ENCODE results near the gene EIF5A2.
A peak's percentile ranks its signal among the peaks of the same experiment; 100 is the strongest.
"Not testable (repeated sequence)": the region's sequence is repeated elsewhere in the genome, so short reads cannot be mapped to it uniquely, and the experiment has no call there.

The EIF5A2 gene

DNA sequence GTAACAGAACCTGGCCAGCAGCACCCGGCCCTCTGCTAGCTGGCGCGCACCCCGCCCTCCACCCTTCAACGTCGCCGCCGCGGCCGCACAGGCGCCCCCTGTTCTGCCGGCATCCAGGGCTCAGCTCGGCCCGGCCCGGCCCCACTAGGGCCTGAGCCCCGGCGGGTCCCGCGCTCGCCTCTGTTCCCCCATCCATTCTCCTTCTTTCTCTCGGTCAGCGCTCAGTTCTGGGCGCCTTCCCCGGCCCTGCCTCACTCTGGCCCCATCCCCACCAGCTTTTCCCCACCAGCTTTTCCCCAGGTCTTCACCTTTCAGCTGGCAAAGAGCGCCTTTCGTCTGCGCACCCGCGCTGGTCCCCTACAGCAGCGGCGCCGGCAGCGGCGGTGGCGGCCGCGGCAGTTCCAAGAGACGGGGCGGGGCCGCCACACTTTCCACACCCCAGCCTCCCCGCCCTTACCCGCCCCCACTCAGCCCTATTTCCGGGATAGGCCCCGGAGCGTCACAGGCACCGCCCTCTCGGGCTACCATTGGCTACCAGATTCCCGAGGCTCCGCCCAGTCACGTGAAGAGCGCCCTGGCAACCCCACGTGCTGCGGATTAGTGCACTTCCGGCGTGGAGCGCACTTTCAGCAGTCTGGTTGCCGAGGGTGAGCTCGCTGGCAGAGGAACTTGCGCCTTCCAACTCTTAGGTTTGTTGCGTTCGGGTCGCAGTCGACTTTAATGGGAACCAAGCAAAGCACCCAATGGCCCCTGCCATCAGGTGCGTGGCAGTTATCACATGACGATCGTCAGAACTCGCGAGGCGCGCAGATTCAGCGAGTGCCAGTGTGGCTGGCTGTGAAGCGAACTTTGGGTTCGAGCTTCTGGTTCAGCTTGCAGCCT, at the start of gene EIF5A2:
TSS of gene EIF5A2 (minus strand) at position 403 of the 882 bp plus-strand sequence. CDS start 831 bp downstream, outside the sequence.
- FAIRE-seq = peak; percentile 91

DNA sequence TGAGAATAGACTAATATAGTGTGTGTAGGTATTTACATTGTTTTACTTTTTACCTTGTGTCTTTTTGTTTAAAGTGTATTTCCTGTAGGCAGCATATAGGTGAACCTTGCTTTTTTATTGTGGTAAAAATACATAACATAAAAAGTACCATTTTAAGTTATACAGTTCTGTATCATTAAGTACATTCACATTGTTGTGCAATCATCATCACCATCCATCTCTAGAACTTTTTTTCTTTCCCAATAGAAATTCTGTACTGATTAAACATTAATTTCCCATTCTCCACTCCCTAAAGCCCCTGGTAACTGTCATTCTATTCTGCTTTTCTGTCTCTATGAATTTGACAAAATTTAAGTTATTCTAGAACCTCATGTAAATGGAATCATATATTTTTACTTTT, 48.2 kb upstream of the EIF5A2 start:
- no peak for FAIRE-seq
- DNase-seq (ENCODE audit: insufficient read length, low spot score) = no peak

More for the DNA sequence above, at the start of gene EIF5A2:
- peak; percentile 97 for DNase-seq (ENCODE audit: insufficient read length, low spot score)

DNA sequence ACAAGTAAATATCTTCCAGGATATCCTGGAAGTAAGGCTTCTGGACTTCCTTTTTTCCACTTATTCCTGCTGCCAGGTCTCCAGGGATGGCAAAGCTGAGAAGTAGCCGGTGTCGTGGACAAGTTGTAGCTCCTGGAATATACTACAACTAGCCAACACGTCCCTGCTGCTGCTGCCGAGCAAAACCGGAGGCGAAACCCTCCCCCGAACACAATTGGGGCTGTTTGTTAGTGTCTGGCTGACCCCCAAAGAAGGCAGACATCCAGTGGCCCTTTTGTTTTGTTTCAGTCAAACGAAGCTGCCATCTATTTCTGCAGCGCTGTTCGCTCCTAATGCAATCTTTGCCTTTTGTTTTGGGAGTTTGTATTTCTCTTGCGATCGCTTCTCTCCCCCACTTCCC, 45.3 kb upstream of the EIF5A2 start:
- no peak for FAIRE-seq
- DNase-seq (ENCODE audit: insufficient read length, low spot score) = no peak

DNA sequence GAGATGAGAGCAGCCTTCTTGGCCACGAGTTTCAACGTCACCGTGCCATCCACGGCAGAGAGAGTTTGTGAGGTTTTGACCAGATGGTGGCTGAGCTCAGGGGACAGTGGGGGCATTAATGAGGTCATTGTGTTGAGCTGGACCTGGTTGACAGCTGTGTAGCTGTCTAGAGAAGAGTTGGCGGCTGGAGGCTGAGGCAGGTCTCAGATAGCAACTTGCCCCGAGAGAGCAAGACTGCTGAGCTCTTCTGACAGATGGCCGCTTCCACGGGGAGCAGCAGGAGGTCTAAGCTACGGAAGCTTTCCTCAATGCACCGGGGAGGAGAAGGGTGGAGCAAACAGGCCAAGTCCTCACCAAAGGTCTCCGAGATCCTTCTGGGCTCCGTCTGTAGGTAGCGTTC, 44.8 kb upstream of the EIF5A2 start:
- DNase-seq (ENCODE audit: insufficient read length, low spot score) = no peak
- FAIRE-seq = no peak

DNA sequence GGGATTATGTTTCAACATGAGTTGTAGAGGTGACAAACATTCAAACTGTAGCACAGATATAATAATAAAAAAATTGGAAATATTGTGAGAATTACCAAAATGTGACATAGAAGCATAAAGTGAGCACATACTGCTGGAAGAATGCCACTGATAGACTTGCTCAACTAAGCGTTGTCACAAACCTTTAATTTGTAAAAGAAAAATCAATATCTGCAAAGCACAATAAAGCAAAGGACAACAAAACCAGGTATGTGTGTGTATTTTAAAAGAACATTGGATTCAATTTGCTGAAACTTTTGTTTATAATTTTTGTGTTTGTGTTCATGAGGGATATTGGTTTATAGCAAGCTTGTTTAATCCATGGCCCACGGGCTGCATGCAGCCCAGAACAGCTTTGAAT, 40.8 kb upstream of the EIF5A2 start:
- FAIRE-seq (no peak), DNase-seq (ENCODE audit: insufficient read length, low spot score) (no peak)

DNA sequence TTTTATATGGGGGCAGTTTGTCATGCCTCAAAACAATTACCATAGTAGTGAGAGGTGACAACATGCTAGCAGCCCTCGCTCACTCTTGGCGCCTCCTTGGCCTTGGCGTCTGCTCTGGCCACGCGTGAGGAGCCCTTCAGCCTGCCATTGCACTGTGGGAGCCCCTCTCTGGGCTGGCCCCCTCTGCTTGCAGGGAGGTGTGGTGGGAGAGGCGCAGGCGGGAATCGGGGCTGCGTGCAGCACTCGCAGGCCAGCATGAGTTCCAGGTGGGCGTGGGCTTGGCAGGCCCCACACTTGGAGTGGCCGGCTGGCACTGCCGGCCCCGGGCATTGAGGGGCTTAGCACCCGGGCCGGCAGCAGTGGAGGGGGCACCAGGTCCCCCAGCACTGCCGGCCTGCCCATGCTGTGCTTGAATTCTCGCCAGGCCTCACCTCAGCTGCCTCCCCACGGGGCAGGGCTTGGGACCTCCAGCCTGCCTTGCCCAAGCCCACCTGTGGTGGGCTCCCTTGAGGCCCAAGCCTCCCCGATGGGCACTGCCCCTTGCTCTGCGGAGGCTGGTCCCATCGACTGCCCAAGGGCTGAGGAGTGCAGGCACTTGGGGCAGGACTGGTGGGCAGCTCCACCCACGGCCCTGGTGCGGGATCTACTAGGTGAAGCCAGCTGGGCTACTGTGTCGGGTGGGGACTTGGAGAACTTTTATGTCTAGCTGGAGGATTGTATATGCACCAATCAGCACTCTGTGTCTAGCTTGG, 38.8 kb upstream of the EIF5A2 start:
- DNase-seq (ENCODE audit: insufficient read length, low spot score) (no peak), FAIRE-seq (no peak)

DNA sequence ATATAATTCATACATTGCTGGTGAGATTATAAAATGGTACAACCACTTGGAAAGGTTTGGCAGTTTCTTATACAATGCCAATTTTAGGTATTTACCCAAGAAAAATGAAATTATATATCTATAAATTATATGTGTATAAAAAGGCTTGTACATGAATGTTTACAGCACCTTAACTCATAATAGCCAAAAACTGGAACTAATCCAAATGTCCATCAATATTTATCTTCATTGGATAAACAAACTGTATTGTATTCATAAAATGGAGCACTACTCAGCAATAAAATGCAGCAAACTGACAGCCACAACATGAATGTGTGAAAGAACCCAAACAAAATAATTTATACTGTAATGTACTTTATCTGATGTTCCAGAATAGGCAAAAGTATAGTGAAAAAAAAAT, 33.6 kb upstream of the EIF5A2 start:
- no peak for FAIRE-seq
- DNase-seq (ENCODE audit: insufficient read length, low spot score) = no peak

DNA sequence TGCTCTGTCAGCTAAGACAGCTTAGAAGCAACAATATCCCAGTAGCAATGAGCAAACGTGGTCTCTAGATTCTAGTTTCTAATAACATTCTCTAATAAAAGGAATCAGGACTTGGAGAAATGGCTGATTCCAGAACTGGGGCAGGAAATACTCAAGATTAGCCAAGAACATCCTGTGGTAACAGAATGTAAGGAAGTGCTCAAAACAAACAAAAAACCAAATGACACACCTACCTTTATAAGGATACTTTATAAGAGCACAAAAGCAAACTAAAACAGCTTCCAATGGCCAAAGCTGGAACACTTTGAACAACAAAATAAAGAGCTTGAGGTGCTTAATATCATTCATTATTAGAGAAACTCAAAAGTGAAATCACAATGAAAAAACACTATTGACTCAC, 33.1 kb upstream of the EIF5A2 start:
- DNase-seq (ENCODE audit: insufficient read length, low spot score) = no peak
- no peak for FAIRE-seq

DNA sequence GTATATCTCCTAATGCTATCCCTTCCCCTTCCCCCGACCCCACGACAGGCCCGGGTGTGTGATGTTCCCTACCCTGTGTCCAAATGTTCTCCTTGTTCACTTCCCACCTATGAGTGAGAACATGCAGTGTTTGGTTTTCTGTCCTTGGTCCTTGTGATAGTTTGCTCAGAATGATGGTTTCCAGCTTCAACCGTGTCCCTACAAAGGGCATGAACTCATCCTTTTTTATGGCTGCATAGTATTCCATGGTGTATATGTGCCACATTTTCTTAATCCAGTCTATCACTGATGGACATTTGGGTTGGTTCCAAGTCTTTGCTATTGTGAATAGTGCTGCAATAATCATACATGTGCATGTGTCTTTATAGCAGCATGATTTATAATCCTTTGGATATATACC, 24.6 kb upstream of the EIF5A2 start:
- FAIRE-seq = not testable (repeated sequence)

DNA sequence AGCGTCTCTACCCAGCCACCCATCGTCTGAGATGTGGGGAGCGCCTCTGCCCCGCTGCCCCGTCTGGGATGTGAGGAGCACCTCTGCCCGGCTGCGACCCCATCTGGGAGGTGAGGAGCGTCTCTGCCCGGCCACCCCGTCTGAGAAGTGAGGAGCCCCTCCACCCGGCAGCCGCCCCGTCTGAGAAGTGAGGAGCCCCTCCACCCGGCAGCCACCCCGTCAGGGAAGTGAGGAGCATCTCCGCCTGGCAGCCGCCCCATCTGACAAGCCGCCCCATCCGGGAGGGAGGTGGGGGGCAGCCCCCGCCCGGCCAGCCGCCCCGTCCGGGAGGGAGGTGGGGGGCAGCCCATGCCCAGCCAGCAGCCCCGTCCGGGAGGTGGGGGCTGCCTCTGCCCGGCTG, 15.1 kb upstream of the EIF5A2 start:
- DNase-seq (ENCODE audit: insufficient read length, low spot score); FAIRE-seq: not testable (repeated sequence)

More for the DNA sequence above, 24.6 kb upstream of the EIF5A2 start:
- DNase-seq (ENCODE audit: insufficient read length, low spot score) = not testable (repeated sequence)

DNA sequence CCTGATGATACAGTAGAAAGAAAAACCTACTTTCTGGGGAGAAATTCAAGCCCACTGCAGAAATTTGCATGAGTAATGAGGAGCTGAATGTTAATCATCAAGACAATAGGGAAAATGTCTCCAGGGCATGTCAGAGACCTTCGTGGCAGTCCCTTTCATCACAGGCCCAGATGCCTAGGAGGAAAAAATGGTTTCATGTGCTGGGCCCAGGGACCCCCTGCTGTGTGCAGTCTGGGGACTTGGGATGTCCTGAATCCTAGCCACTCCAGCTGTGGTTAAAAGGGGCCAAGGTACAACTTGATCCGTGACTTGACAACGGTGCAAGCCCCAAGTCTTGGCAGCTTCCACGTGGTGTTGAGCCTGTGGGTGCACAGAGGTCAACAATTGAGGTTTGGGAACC, 10.3 kb upstream of the EIF5A2 start:
- no peak for DNase-seq (ENCODE audit: insufficient read length, low spot score)
- no peak for FAIRE-seq

DNA sequence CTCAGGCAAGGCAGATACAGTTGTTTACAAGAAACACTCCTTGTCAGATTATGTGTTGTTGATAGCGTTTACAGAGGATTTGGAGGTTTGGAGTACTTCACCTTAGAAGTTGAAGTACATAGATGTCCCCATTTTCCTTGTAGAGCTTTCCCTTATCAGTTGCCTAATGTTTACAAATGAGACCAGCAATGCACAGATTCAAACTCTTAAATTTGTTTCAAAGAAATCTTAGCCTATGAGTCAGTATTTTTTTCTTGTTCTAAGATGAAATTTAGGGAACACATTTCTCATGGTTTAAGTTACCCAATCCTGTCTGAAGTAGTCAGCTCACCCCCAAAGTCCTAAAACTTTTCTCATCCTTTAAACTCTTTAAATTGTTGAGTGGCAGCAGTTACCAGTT, 6.3 kb upstream of the EIF5A2 start:
- DNase-seq (ENCODE audit: insufficient read length, low spot score) (no peak), FAIRE-seq (no peak)

DNA sequence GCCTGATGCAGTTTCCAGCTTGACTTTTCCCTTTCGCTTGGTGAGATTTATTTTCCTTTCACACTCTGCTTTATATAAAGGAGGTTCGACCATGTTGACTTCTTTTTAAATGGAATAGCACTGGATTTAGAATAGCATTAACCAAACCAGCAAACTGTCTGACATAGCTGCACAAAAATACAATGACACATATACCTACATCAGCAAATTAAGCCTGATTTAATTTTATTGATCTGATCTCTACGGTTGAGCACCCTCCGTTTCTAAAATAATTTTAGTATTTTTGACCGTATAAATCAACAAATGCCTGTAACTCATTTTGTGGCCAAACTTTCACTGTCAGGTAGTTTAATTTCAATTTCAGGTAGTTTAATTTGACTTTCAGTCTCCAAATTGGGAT, 5.8 kb upstream of the EIF5A2 start:
- DNase-seq (ENCODE audit: insufficient read length, low spot score) (no peak), FAIRE-seq (no peak)

DNA sequence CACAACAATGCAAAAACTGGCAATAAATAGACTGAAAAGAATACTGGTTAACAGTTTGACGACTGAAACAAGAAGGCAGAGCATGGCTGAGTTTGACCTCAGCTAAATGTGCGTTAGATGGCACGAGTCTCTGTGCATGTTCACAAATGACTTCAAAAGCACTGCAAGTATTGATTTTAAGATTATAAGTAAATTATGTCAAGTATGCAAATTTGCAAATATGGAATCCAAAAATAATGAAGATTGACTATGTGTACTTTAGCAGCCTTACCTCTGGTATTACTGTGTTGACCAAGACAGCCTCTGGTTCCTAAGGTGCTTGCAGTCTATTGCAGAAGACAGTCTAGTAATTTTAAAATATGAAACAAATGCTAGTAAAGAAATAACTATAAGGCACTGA, 2.6 kb upstream of the EIF5A2 start:
- FAIRE-seq = no peak
- no peak for DNase-seq (ENCODE audit: insufficient read length, low spot score)

DNA sequence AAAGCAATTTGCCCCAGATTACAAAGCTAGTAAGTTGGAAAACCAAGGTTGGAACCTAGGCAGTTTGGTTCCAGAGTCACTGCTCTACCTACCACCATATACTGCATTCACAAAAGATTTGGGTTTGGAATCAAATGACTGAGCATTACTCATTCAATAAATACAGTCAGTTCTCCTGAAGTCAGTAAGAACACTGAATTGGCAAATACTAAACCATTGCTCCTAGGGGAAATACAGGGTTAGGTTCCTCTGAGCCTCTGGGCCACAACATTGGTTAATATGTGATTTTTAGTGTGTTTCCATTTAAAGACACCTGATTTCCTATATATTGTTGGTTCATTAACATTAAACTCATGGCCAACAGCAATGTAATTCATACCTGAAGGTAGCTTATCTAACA, 2.1 kb upstream of the EIF5A2 start:
- FAIRE-seq (no peak), DNase-seq (ENCODE audit: insufficient read length, low spot score) (no peak)

DNA sequence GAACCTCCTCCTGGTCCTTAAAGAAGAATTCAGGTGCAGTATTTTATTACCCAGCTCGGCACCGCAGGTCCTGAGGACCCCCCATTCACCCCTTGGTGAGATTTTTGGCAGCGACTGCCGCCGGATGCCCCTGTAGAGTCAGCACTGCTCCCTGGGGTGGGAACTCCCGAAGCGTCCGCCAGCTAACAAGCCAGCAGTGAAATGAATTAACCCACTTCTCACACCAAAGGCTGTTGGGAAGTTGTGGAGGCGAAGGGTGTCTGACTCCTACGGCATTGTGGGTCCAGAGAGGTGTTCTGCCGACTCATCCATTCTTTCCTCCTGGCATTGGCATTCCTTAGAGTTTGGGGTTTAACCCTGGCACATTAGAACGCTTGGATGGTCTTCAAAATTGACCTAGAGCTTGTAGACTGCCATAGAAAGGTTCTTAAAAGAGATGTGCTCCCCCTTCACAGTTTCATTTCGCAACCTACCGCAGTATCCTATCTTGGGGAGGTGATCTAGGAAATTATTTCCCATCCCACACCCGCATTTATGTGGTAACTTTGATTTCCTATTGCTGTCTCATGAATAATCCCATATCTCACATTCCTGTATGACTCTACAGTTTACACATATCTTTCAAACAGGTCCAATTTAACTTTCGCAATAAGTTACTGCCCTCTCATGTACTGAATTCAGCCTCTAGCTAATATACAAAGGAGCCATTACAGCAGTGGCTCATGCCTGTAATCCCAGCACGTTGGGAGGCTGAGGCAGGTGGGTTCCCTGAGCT, 879 bp upstream of the EIF5A2 start:
- DNase-seq (ENCODE audit: insufficient read length, low spot score) (peak; percentile 78), FAIRE-seq (peak; percentile 33)

DNA sequence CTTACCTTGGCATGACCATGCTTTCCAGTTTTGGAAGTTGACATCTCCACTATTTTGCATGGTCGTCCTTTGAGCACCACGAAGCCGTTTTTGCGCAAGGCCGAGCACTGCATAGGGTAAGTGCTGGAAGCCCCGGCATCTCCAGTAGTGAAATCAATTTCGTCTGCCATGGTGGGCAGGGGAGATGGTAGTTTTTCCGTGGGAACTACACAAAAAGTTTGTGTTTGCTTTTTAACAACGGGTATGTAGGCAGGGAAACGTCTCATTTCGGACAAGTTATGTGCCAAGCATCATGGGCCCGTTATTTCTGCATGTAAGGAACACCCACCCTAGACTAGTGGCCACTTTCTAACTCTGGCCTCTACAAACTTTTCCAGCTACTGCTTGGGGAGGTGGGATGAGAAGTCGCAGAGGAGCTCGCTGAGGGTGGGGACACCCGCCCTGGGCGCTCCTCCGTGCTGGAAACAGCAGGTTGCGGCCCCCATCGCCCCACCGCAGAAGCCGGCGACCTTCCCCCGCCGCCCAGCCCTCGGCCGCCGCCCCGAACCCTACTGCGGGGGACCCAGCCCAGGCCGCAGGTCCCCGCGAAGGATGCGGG, 701 bp downstream of the EIF5A2 start:
- FAIRE-seq = no peak
- DNase-seq (ENCODE audit: insufficient read length, low spot score) = peak; percentile 23

DNA sequence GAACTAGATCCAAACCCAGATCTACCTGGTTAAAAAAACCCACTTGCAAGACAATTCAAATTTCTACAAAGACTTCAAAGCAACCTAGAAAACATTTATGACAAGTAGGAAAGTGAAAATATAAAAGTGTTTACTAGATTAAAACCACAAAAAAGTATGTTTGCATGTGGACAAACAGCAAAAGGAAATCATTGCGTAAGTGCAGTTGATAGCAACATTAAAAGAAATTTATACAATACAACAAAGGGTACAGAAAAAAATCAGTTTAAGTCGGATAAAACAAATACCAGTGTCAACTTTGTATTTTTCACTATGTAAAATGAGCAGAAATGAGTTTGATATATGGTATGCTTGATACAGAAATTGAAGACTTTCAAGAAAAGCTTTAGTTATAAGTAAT, 2.6 kb downstream of the EIF5A2 start:
- DNase-seq (ENCODE audit: insufficient read length, low spot score) (no peak), FAIRE-seq (no peak)

DNA sequence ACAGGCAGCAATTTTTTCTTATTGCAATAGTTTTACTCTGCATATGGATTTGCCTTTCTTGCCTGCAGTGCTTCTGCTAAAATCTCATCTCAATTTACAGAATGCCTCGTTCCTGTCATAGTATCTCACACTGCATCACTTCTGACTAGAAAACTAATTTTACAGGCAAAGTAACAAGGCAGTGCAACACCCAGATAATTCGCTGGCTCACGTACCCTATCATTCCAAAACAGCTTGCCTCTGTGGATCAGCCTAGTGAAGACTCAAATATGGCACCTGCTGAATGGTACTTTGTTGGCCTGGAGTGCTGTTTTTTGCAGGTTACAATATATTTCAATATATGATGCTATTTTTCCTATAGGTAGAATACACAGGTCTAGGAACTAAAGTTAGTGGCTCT, 5.3 kb downstream of the EIF5A2 start:
- DNase-seq (ENCODE audit: insufficient read length, low spot score) (no peak), FAIRE-seq (peak; percentile 33)

DNA sequence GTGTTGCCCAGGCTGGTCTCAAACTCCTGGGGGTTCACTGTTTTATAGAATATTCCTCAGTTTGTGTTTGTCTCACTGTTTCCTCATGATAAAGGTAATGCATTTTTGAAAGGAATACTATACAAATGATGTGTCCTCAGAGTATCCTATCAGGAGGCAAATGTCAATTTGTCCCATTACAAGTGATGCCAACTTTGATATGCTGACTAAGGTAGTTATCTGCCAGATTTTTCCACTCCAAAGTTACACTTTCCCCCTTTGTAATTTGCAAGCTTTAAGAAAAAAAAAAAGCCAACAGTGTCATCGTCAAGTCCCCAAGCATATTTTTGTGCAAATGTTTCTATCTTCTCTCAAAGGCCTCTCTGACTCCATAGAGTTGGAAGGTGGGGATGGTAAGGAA, 9.0 kb downstream of the EIF5A2 start:
- FAIRE-seq (no peak), DNase-seq (ENCODE audit: insufficient read length, low spot score) (no peak)

DNA sequence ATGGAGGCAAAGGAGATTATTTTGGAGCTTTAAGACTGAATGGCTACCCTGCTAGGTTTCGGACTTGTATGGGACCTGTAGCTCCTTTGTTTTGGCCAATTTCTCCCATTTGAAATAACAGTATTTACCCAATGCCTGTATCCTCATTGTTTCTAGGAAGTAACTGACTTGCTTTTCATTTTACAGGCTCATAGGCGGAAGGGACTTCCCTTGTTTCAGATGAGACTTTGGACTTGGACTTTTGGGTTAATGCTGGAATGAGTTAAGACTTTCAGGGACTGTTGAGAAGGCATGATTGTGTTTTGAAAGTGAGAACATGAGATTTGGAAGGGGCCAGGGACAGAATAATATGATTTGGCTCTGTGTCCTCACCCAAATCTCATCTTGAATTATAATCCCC, 10.5 kb downstream of the EIF5A2 start:
- no peak for DNase-seq (ENCODE audit: insufficient read length, low spot score)

More for the DNA sequence above, 10.5 kb downstream of the EIF5A2 start:
- no peak for FAIRE-seq
